ENCODE measurements around the gene SAPCD2. TPM values are rescaled to one million over a fixed set of nuclear protein-coding genes. Genes with fewer than 3 reads are reported as not detected.

SAPCD2 gene
- total and polyA plus RNA-seq, 2 of the 8 experiments (the other 6 are each of a cell fraction or from before 2014, with no cell fraction given), result 12.7 to 32.1 TPM

GRCh38 chr9:137019891-137020683 is 50.3 kb downstream of the SAPCD2 start (continued):
- TF ChIP-seq EZH2 (IDR thresholded peaks at IDR 0.05; ENCODE audit: low read depth, low read length, severe bottlenecking) (no peak), TAF7 (optimal IDR thresholded peaks at IDR 0.05; ENCODE audit: borderline replicate concordance, low read depth, low read length) (no peak)
